CD4-positive, alpha-beta T cell treated with Interleukin-15 for 1 hour (primary cell): ENCODE measurements around the gene FXYD2.
"Not testable (repeated sequence)": the region's sequence is repeated elsewhere in the genome, so short reads cannot be mapped to it uniquely, and the experiment has no call there.

ENCODE experiments used
- DNase-seq: peaks from one replicate; pipeline ENCODE4 v3.0.0-alpha.2; 2020

Gene FXYD2

DNA sequence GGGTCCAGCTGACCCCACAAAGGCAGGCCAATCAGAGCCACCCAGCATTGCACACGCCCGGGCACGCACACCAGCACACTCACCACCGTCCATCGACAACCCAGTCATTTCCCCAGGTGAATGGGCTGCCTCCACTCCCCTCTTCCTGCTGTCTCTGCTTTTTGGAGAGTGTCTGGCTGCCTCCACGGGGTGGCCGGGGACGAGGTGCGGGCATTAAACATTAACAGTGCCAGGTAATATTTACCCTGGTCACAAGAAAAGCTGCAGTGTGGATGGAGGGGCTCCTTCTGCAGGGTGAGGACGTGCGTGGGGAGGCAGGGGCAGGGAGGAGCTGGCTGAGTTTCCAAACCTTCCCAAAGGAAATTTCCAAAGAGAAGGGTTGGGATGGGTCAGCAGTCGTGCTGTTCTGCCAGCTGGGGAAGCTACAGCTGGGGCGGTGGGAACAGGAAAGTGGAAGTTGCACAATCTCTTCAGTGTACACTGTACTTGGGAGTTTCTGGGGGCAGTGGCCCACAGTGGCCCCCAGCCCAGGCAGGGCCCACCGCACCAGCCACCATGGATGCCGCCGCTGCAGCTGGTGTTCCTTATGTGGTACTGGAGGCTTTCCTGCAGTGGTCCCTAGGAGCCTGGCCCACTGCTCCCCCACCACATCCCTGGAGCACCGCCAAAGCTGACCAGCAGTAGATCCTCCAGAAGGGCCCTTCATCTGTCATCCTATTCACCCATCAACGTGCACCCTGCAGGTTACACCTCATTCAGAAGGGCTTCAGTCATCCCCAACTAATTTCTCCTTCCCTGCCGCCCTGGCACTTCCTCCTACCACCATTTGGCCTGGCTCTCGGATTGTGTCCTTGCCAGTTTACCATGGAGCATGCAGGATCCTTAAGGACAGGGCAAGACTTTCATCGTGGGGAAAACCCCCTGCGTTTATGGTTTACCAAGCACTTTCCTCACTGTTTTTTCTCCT is at the start of gene FXYD2:
FXYD2 (minus strand) TSS at position 174 of the 967 bp plus-strand sequence; CDS start at position 108, 66 bp downstream.
- no peak for DNase-seq

DNA sequence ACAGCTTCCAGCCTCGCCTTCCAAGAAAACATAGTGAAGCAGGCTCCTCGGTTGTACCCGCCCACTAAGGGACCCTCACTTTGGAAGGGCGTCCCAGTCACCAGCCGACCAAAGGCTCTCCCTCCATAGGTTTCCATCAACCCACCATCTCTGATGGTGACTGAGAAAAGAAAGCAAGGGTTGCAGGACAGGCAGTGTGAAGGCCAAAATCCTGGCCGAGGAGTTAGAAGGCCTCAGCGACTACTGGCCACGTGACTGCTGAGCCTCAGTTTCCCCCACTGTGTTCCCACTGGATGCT is 49.2 kb upstream of the FXYD2 start:
- no peak for DNase-seq

DNA sequence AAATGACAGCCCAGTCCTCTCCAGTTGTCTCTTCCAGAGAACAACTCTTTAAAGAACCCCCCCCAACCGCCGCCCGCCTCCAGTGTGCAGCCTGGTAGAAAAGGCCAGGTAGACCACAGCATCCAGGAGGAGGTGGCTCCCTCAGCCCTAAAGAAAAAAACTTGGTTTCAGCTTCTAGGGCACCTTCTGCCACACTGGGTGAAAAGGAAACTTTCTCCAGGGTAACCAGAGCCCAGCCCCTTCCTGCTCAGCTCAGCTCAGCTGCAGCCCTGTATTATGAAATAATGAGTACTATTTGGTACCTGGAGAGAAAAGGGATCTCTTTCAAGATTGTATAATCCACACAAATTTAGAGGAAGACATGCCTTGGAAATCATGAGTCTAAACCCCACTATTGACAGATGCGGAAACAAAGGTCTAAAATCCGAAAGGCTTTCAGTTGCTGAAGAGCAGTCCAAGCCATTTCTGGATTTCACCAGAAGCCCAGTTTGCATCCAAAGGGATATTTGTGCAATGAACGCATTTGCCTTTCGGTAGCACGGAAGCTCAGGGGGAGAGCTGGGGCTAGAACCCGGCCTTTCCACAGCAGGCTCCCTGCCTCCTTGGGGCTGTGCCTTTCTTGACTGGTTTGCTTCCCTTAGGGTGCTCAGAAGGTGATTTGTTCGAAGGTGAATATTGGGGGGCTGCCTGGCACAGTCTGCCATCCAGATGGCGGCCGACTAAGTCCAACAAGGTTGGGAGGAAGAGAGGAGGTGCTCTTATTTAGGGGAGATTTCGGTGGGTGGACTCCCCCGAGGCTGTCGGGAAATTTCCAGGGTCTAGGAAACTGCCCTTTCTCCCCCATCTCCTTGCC is 48.7 kb upstream of the FXYD2 start:
- no peak for DNase-seq

DNA sequence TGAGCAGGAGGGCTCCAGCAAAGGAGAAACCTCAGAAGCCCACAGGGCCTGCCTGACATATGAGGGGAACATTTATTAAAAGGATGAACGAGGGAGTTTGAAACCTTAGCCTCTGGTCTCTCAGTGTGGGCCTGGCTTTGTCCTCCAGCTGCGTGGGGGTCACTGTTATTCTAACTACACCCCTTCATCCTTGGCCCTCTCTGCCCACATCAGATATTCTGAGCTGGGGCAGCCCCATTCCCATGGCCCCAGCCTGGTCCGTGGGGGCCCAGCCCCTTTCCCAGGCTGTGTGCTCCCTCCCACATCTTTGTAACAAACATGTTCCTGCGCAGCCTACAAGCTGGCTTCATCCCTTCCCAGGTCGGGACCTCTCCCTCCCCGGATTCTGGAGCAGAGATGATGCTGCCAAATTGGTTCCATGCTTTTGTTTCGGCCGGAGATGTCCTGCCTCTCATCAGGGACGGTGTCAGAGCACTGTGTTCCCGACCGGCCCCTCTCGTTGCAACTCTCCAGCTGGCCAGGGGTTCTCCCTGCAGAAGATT is 47.9 kb upstream of the FXYD2 start:
- no peak for DNase-seq

DNA sequence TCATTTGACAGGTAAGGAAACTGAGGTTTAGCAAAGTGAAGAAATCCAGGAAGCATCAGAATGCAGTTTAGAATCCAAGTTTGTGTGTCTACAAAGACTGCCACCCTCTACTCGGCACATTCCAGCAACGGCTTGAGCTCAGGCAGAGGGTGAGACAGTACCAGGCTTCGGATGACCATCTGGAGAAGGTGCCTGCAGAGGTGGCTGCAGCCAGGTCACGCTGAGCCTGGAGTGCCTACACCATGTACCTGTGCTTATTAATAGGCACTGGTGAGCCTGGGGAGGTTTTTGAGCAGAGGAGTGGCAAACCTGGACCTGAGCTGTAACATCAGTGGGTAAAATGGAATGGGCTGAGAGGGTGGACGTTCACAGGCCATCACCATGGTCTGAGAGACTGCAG is 47.2 kb upstream of the FXYD2 start:
- DNase-seq, result no peak

DNA sequence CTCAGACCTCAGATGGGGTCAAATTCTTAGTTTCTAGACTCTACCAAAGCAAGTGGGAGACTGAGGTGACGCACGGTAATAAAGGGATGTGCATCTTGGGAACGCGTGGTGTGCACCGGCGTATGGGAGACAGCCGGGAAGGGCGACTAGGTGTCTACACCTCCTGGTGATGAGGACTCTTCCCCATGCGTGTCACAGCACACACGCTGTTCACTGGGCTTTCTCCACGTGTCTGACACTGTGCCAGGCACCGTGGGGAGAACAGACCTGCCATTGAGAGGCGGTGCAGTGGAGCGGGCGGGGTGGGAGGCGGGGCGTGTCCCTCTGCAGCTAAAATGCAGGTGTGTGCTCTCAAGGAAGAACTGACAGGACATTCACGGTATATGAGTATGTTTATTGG is 46.6 kb upstream of the FXYD2 start:
- DNase-seq, result no peak

DNA sequence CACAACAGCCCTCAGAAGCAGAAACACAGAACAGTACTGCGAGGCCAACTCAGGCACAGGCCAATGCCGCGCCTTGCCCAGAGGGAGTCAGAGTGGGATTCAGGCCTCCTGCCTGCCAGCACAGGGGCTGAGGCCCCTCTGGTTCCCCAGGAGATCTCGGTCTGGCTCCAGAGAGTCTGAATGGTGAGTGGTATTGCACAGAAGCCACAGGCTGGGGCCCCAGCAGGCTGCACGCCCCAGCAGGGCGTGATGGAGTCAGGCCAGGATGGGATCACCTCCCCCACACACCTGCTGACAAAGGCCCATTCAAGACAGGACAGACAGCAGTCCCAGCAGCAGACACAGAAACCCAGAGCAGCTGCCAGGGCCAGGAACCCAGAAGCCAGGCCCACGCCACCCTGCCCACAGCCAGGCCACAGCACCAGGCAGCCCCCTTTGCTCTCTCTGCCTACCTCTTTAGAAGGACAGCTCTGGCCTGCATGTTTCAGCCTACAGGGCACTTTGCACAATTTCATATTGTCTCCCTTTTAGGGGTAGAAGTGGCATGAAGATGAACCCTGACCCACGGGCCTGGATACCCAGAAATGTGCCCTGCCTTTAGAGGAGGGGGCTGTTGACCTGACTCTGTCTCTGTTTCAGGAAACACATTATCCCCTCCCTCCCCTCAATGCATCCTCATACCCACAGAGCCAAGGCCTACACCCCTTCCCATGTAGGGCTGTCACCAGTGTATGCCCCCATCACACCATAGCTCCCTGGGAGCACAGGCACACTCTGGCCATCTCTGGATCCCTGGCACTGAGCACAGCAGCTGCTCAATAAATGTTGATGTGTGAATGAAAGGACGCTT is 45.8 kb upstream of the FXYD2 start:
- DNase-seq, result no peak

DNA sequence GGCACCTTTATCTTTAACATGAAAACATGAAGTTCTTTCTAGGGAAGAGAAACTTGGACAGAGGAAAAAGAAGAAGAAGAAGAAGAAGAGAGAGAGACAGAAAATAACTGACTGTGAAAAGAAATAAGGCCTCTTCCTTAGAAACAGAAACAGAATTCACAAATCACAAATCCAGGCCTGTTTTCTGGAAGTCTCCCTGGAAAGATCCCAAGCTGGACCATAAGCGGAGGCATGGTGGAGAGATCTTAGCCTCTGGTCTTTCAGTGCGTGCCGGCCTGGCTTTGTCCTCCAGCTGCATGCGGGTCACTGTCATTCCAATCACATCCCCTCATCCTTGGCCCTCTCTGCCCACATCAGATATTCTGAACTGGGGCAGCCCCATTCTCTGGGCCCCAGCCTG is 45.1 kb upstream of the FXYD2 start:
- DNase-seq, result no peak

DNA sequence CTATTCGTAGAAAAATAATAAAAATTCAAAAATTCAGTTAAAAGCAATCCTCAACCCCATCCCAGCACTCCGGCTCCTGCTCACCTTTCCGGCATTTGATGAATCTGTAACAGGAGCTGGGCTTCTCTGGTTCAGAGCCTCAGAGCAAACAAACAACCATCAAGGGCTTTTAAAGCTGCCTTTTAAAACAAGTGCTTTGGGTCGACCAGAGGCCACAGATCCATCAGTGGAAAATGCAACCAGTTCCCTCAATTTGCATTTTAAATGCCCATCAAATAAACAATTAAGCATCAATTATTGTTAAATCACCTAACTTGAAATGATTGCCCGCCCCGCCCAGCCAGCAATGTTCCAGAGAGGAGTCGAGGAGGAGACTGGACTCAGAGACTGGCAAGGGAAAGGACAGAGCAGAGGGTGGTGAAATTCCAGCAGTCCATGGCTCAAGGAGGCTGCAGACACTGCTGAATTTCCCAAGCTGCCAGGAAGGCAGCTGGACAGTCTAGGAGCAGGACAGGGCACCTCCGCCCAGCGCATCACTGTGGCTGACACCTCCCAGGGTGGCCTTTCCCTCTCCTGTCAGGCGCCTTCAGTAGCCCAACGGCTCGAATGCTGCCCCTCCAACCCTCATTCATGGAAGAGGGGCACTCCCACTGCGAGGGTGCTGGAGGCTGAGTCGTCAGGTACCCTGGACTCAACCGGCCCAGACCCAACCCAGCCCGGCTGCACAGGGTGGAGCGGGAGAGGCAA is 44.4 kb upstream of the FXYD2 start:
- DNase-seq, result no peak

DNA sequence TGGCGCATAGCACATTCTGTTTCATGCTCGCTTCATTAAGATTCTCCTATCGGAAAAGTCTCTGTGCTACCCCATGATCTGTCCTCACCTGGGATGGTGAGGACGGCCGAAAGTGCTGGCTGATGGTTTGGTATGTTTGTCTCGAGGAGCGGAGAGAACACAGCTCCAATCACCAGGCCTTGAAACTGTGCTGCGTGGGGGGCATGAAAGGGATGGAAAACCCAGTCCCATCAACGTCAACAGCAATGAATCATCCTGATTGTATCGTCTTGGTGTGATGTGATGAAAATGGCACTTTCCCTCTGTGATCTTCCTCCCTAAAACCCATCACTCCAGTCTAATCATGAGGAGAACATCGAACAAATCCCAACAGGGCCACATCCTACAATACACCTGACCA is 43.5 kb upstream of the FXYD2 start:
- no peak for DNase-seq

DNA sequence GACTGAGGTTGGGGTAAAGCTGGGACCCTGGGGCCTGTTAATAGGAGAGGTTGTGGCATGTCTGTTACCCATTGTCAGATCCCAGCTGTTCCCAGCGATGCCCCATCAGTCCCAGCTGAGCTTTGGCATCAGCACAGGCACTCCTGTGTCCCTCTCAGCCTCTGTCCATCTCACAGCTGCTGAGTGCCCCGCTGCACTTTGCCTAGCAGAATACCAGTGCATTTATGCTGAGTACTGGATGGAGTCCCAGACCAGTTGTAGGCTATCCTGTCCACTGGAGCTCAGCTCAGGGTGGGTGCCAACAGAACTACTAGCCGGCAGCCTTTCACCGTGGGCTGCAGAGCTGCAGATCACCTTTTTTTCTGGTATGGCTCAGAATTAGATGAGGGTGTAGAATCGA is 42.0 kb upstream of the FXYD2 start:
- DNase-seq, result no peak

DNA sequence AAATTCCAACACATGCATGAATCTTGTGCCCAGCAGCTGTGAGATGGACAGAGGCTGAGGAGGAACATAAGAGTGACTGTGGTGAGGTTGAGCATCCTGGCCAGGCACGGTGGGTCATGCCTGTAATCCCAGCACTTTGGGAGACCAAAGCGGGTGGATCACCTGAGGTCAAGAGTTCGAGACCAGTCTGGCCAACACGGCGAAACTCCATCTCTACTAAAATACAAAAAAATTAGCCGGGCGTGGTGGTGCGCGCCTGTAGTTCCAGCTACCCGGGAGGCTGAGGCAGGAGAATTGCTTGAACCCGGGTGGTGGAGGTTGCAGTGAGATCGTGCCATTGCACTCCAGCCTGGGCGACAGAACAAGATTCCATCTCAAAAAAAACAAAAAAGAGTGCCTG is 41.0 kb upstream of the FXYD2 start:
- not testable (repeated sequence) for DNase-seq

DNA sequence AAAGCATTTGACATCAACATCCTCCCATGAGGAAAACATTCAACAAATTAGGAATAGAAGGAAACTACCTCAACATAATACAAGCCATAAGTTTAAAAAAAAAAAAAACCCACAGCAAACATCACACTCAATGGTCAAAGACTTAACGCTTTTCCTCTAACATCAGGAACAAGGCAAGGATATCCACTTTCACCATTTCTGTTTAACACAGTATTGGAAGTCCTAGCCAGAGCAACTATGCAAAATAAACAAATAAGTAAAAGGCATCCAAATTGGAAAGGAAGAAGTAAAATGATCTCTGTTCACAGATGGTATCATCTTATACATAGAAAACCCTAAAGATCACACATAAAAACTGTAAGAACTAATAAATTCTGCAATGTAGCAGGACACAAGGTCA is 38.8 kb upstream of the FXYD2 start:
- DNase-seq, result no peak

DNA sequence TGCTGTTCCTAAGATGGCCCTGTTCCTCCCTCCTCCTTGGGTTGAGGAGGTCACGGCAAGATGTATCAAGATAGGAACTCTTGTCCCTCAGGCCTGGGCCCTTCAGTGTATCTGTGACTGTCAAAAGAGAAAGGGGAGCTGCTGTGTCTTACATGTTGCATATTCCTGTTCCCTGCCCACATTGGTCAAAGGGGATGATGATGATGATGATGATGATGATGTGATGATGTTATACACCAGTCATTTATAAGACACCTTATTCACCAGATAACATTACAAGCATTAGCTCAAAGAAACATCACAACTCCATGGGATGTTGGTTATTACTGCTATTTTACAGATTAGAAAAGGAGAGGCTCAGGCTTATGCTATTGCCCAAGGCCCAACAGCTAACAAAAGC is 38.2 kb upstream of the FXYD2 start:
- DNase-seq, result no peak

DNA sequence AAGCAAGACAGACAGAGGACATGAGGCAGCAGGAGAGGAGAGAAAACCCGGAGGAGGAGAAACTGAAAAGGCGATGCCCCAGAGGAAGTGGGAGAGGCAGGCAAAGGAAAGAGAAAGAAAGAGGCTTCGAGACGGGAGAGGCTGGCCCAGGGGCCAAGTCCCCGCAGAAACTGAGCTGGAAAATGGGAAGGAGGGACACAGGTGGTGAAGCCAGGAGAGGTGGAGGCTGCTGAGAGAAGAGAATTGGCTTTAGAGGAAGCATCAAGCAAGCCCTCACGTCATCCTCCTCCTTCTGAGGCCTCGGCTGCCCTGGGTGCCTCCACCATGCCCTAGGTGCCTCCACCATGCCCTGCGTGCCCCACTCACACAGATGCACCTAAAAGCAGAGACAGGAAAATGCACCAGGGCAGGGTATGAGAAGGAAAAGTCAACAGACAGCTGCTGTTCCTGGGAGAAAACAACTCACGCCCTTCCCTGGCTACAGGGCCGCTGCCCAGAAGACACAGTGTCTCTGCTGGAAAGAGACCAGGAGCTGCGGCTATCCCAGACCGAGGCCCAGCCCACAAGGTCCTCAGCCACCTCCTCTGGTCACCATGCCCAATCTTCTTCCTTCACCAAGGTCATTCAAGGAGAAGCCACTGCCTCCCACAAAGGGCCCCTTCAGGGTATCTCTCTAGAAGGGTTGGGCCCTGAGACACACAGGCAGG is 37.6 kb upstream of the FXYD2 start:
- DNase-seq, result no peak

DNA sequence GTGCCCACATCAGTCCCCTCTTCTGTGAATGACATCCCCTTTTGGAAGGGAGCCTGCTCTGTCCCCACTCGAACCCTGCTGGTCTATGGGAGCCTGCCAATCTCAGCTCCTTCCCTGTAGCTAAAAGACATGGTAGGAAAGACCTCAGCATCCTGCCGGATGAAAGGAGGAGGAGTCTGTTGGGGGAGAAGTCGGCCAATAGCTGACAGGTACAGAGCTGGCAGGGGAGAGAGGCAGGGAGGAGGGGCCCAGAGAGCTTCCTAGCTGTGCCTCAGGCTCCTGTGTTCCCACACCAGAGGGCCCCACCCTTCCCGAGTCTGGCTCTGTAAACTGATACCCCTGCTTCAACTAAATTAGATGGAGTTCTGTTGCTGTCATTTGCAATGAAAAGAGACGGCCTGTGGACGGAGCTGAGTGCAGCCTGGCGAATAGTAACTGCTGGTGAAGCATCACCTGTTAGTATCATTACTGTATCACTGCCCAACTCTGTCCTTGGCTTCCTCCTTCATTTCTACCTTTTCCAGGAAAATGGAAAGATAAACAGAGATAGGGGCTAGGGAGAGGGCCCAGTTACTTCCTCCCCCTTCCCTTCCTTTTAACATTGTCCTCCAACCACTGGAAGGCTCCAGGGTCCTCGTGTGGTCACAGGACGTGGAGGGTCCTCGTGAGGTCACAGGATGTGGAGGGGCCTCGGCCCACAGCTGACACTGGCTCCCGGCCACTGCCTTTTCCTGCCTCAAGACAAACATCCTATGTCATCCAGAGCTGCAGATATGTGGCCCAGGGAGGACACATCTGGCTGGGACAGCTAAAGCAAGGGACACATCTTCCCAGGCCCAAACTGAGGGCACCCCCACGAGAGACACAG is 36.8 kb upstream of the FXYD2 start:
- DNase-seq, result no peak

DNA sequence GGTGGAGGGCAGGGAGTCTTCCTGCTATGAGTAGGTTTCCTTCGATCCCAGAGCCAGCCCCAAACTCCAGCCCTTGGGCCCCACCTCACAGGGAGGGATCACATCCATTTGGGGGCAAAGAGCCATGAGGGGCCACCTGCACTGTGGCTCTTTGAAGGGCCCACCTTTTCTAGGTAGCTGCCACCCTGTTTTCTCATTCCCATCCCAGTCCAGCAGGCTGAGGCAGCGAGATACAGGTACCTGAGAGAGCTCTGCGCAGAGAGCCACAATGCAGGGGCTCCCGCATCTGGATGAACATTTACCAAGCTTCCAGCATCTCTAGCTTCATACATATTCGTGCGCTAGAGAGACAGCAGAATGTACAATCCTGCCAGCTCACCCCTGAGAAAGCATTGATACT is 35.6 kb upstream of the FXYD2 start:
- no peak for DNase-seq

DNA sequence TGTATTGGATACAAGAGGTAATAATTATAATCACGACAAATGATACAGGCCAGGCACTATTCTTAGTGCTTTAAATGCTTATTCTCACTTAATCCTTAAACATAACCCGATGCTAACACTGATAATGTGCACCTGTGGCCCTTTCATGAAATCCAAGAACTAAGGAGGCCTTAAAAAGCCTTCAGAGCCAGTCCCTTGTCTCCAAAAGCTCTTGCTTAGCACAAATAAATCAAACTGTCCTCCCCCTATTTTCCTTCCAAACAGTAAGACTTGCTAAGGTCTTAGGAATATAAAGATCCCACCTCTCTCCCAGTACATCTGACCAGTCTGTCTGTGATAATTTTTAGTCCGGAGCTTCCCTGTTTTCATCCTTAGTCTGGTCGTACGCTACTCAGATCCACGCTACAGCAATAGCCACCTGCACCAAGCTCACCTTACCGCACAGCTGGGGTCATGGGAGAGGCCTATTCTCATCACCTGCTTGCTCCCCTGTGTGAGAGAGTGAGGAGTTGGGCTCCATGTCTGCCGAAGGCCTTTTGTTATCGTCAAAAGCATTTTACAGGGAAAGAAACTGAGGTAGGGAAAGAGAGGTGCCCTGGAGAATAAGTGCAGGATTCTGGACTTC is 35.1 kb upstream of the FXYD2 start:
- no peak for DNase-seq

DNA sequence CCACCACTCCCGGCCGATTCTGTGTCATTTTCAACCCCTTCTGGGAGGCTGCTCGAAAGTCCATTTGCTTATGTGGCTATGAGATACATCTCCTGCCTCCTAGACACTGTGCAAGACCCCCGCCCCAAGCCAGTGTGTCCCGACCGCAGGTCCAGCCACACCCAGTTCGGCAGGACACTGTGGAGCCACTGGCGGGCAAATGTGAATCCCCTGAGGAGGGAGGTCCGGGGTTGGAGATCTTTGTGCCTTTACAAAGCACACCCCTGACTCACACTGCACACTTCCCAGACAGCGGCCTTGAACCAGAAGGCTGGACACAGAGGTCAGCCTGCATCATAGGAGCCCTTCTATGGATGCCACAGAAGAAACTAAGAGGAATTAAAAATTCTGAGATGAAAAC is 34.5 kb upstream of the FXYD2 start:
- no peak for DNase-seq
